ENCODE measurements around the gene ITGB8. TPM values are rescaled to one million over a fixed set of nuclear protein-coding genes. Genes with fewer than 3 reads are reported as not detected.

Gene ITGB8
- total RNA-seq, 3 donors from 2014 or later (not counting 1 experiment from before 2014, with no cell fraction given): 0.39 to 12.8 TPM; not detected in 1

GRCh38 chr7:20409961-20410360 is 79.3 kb downstream of the ITGB8 start:
- Mint-ChIP-seq H3K4me3 (no peak overlapping the region), H3K9me3 (peaks cover 0 to 2% of the 10 kb centered on the region in 2 donors), H3K27me3 (ENCODE audit: low read depth in 2 of 2) (no peaks in the 10 kb centered on the region), H3K27ac (no peak overlapping the region), H3K4me1 (no peaks in the 10 kb centered on the region), H3K36me3 (no peaks in the 10 kb centered on the region)
- Histone ChIP-seq H3K4me1 (ENCODE audit: control insufficient read depth, insufficient read depth, low read length) (no peaks in the 10 kb centered on the region), H3K4me3 (ENCODE audit: low read length) (no peak overlapping the region), H3K36me3 (ENCODE audit: control insufficient read depth, insufficient read depth, low read length) (no peaks in the 10 kb centered on the region), H3K27ac (ENCODE audit: low read length) (no peak overlapping the region), H3K27me3 (ENCODE audit: control insufficient read depth, insufficient read depth, low read length) (no peaks in the 10 kb centered on the region), H3K9me3 (ENCODE audit: control insufficient read depth, insufficient read depth, low read length) (no peaks in the 10 kb centered on the region)
- TF ChIP-seq CTCF (IDR thresholded peaks at IDR 0.05): no peak
- DNase-seq: no peak
- WGBS (ENCODE audit: insufficient coverage): 93% methylated on average over 4 of the region's 5 CpGs
- intact Hi-C loops (cut with micrococcal nuclease): no loop called here
- no peak for ATAC-seq

GRCh38 chr7:20411372-20411771 is 80.7 kb downstream of the ITGB8 start:
- DNase-seq (no peak), ATAC-seq (no peak)
- Histone ChIP-seq H3K27me3 (ENCODE audit: control insufficient read depth, insufficient read depth, low read length) (no peaks in the 10 kb centered on the region), H3K4me1 (ENCODE audit: control insufficient read depth, insufficient read depth, low read length) (no peaks in the 10 kb centered on the region), H3K36me3 (ENCODE audit: control insufficient read depth, insufficient read depth, low read length) (no peaks in the 10 kb centered on the region), H3K9me3 (ENCODE audit: control insufficient read depth, insufficient read depth, low read length) (no peaks in the 10 kb centered on the region), H3K27ac (ENCODE audit: low read length) (no peak overlapping the region), H3K4me3 (ENCODE audit: low read length) (no peak overlapping the region)
- Mint-ChIP-seq H3K36me3 (no peaks in the 10 kb centered on the region), H3K27ac (no peak overlapping the region), H3K4me3 (no peak overlapping the region), H3K9me3 (no peaks in the 10 kb centered on the region), H3K27me3 (ENCODE audit: low read depth in 2 of 2) (no peaks in the 10 kb centered on the region), H3K4me1 (no peaks in the 10 kb centered on the region)
- intact Hi-C loops (cut with micrococcal nuclease): no loop called here
- TF ChIP-seq CTCF (IDR thresholded peaks at IDR 0.05): no peak
- WGBS (ENCODE audit: insufficient coverage): 86% methylated on average over 2 of the region's 2 CpGs

GRCh38 chr7:20412032-20412431 is 81.3 kb downstream of the ITGB8 start:
- Histone ChIP-seq H3K27ac (ENCODE audit: low read length) (no peak overlapping the region), H3K27me3 (ENCODE audit: control insufficient read depth, insufficient read depth, low read length) (no peaks in the 10 kb centered on the region), H3K36me3 (ENCODE audit: control insufficient read depth, insufficient read depth, low read length) (no peaks in the 10 kb centered on the region), H3K4me3 (ENCODE audit: low read length) (no peak overlapping the region), H3K9me3 (ENCODE audit: control insufficient read depth, insufficient read depth, low read length) (no peaks in the 10 kb centered on the region), H3K4me1 (ENCODE audit: control insufficient read depth, insufficient read depth, low read length) (no peaks in the 10 kb centered on the region)
- TF ChIP-seq CTCF (IDR thresholded peaks at IDR 0.05): no peak
- Mint-ChIP-seq H3K27me3 (ENCODE audit: low read depth in 2 of 2) (no peaks in the 10 kb centered on the region), H3K9me3 (no peaks in the 10 kb centered on the region), H3K4me1 (no peaks in the 10 kb centered on the region), H3K27ac (no peak overlapping the region), H3K36me3 (no peaks in the 10 kb centered on the region), H3K4me3 (no peak overlapping the region)
- no CpG with 5 or more reads among the region's 1 CpG for whole genome bisulfite sequencing (ENCODE audit: insufficient coverage)
- DNase-seq: no peak
- no peak for ATAC-seq
- intact Hi-C loops (cut with micrococcal nuclease): no loop called here

- TF ChIP-seq CTCF (IDR thresholded peaks at IDR 0.05): no peak
- DNase-seq (no peak), ATAC-seq (no peak)
- Histone ChIP-seq H3K27me3 (ENCODE audit: control insufficient read depth, insufficient read depth, low read length) (no peaks in the 10 kb centered on the region), H3K4me1 (ENCODE audit: control insufficient read depth, insufficient read depth, low read length) (no peaks in the 10 kb centered on the region), H3K36me3 (ENCODE audit: control insufficient read depth, insufficient read depth, low read length) (no peaks in the 10 kb centered on the region), H3K4me3 (ENCODE audit: low read length) (no peak overlapping the region), H3K27ac (ENCODE audit: low read length) (no peak overlapping the region), H3K9me3 (ENCODE audit: control insufficient read depth, insufficient read depth, low read length) (no peaks in the 10 kb centered on the region)
- H3K36me3 Mint-ChIP-seq: no peaks in the 10 kb centered on the region
- H3K27ac Mint-ChIP-seq: no peak overlapping the region
- no peaks in the 10 kb centered on the region for H3K4me1 Mint-ChIP-seq
- H3K9me3 Mint-ChIP-seq: peaks cover 0 to 2% of the 10 kb centered on the region in 2 donors
- intact Hi-C loops (cut with micrococcal nuclease): no loop called here
- no peaks in the 10 kb centered on the region for H3K27me3 Mint-ChIP-seq (ENCODE audit: low read depth in 2 of 2)
- no peak overlapping the region for H3K4me3 Mint-ChIP-seq
- WGBS (ENCODE audit: insufficient coverage): 67% methylated on average over 1 of the region's 1 CpG
Measured at GRCh38 chr7:20417260-20417659, 86.6 kb downstream of the ITGB8 start.
